Ammon's horn (tissue), 1 donor: ENCODE data around the gene COL4A5.
"Not testable (repeated sequence)": the region's sequence is repeated elsewhere in the genome, so short reads cannot be mapped to it uniquely, and the experiment has no call there.

Experiments used
- DNase-seq: peaks from one replicate; pipeline ENCODE4 v3.0.0-alpha.2; 2016; ENCODE audit warnings: low spot score

COL4A5 gene

GRCh38 chrX:108439426-108439942 is at the start of gene COL4A5:
Gene COL4A5 (plus strand): TSS chrX:108439838. CDS start chrX:108440126, 288 bp downstream.
- DNase-seq, result peak; percentile 23

DNA sequence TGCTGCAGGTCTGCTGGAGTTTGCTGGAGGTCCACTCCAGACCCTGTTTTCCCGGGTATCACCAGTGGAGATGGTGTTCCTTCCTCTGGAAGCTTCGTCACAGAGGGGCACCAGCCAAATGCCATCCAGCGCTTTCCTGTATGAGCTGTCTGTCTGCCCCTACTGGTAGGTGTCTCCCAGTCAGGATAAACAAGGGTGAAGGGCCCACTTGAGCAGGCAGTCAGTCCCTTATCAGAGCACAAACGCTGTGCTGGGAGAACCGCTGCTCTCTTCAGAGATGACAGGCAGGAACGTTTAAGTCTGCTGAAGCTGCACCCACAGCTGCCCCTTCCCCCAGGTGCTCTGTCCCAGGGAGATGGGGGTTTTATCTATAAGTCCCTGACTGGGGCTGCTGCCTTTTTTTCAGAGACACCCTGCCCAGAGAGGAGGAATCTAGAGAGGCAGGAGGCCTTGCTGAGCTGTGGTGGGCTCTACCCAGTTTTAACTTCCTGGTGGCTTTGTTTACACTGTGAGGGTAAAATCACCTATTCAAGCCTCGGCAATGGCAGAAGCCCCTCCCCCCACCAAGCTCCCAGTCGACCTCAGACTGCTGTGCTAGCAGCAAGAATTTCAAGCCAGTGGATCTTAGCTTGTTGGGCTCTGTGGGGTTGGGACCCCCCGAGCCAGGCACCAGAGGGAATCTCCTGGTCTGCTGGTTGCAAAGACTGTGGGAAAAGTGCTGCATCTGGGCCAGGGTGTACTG is 48.5 kb upstream of the COL4A5 start:
- not testable (repeated sequence) for DNase-seq

DNA sequence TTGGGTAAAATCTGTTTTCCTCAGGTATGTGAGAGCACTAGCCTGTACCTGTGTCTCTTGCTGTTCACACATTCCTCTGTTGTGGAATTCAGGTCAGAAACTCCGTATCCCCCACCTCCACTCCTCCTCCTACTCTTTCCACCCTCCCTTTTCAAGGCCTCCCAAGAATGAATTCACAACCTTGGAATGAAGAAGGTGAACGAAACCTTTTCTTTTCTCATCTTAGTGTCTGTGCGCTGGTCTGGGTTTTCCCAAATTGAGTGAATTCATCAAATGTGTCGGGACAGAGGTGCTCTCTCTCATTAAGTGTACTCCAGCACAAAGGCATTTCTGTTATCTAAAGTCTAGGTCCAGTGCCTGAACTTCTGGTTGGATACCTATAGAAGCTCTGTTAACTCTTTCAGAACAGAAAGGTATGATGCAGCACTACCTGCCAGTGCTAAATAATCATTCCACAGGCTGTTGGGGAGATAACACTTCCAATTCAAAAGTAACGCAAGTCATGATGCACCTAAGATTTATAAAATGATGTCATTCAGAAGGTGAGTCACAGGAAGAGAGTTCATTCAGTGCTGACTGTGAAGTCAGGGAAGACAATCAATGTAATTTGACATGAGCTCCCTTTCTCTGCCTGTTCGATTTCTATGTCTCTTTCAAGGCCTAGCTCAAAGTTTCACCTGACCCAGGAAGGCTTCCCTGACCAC is 43.3 kb upstream of the COL4A5 start:
- DNase-seq, result no peak

- DNase-seq, result no peak
These were observed 42.7 kb upstream of the COL4A5 start for GRCh38 chrX:108396986-108397385.

GRCh38 chrX:108397627-108398391 is 41.8 kb upstream of the COL4A5 start:
- DNase-seq, result no peak

- DNase-seq, result no peak
These were observed 40.0 kb upstream of the COL4A5 start for GRCh38 chrX:108399418-108400165.

DNA sequence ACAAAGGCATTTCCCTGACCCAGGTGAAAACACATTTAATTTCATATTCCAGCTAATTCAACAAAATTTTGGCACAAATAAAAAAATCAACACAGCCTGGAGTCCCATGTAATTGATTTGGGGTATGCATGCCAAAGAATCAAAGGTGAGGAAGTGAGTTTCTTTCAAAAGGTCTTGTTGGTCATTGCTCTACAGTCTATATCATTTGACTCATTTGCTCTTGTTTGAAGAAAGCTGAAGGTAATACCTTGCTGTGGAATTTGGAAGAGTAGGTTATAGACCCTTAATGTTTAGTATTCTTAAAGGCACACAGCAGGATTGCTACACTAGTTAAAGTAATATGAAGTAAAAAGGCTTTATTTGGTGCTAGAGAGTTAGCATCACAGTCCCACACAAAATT is 26.9 kb upstream of the COL4A5 start:
- no peak for DNase-seq

GRCh38 chrX:108415146-108415545 is 24.5 kb upstream of the COL4A5 start:
- no peak for DNase-seq

DNA sequence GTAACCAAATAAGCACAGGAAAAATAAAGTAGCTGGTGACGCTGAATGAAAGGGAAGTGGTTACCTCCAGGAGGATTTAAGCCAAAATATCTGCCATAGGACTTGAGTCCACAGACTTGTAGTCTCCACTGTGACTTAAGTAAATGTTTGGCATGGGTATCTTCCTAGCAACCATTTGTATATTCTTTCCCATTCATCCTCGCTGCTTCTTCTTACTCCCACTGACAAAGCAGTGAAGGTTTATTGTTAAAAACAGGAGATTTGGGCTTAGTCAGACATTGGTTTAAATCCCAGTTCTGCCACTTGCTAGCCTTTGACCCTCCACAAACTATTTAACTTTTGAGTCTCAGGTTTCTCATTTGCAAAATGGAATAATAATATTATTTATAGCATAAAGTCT is 23.7 kb upstream of the COL4A5 start:
- DNase-seq, result no peak

- no peak for DNase-seq
These were observed 22.4 kb upstream of the COL4A5 start for GRCh38 chrX:108417257-108417656.

- DNase-seq, result no peak
These were observed 20.2 kb upstream of the COL4A5 start for GRCh38 chrX:108419401-108419800.

DNA sequence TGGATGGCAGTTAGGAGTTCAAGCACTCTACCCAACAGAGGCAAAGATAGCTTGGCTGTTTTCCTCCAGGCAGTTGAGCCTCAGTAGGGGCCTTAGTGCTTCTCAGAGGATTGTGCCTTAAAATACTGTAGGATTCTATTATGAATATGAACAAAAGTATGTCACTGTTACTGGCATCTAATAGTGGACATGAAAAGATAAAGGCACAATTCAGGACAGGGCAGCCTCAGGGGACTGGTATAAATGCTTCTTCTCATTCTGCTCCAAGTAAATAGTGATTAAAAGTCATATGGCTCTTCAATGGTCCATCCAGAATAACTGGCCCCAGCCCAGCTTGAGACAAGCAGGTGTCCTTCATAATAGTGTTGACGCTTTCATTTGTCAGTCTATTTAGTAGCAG is 19.2 kb upstream of the COL4A5 start:
- no peak for DNase-seq

DNA sequence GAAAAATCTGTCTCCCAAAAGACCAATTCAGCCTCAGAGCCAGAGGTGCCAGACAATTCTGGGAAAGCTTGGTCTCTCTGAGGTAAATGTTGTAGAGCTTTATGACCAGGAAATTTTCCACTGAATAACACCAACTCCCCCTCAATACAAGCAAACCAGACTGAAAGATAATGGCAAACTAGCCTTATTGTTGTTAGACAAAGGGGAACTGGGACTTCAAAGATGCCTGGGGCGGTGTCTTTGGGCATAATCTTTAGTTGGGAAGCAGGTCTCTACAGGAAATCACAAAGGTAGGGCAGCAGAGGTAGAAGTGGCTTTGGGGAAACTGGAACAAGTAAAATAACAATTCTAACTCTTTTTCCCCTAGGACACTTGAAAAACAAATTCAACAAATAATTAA is 13.4 kb upstream of the COL4A5 start:
- DNase-seq, result no peak

GRCh38 chrX:108435261-108435660 is 4.4 kb upstream of the COL4A5 start:
- no peak for DNase-seq

- DNase-seq, result no peak
These were observed 2.1 kb upstream of the COL4A5 start for GRCh38 chrX:108437349-108438109.

DNA sequence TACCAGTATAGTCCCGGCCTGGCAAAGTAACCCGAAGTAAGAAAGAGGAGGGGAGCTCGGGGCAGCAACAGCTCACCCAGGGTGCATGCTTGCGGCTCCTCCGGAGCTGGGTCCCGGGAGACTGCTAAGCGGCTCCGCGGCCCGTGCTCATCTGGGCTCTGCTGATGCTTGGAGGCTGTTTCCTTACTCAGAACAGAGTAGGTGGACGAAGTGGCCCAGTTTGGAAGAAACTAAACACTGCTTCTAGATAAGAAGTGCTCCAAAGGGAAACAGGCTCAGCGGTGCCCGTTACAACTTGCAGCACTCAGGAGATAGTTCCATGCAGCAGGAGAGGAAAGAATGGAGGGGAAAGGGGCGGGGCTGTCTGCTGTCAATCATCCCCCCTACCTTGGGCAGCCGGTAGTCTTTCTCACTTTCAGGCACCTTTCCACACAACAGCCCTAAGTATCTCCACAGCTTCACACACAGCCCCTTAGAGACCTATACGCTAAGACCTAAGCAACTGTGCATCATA is 1.5 kb upstream of the COL4A5 start, which contains the start of gene COL4A6:
COL4A6 (minus strand) TSS at position 313 of the 514 bp plus-strand sequence; CDS start at position 87, 226 bp downstream.
- peak; percentile 1 for DNase-seq

DNA sequence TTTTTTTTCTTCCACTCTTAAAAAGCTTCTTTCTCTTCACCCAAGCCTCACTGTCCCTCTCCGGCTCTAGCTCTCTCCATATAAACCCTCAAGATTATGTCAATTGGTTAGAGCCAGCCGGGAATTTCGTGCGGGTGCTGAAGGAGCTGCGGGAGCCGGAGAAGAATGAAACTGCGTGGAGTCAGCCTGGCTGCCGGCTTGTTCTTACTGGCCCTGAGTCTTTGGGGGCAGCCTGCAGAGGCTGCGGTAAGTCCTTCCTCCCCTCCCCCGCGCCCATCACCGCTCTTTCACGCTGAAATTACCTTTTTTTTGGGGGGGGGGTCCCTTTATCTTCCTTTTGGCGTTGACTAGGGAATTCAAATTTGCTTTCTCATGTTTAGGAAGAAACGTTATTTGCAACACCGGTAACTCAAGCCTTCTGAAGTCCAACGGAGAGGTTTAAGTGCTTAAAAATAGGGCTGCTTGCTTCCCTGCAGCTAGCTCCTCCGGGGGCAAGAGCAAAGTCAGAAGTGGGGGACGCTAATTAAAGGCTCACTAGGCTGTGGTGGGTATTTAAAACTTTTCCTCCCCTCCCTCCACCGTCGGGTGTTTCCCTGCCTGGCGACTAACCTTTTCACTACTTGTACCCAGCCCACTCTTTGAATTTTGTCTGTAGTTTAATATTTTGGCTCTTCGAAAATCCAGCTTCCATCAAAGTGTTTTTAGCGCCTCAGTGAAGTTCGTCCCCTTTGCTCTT is 491 bp downstream of the COL4A5 start:
- DNase-seq, result peak; percentile 1

DNA sequence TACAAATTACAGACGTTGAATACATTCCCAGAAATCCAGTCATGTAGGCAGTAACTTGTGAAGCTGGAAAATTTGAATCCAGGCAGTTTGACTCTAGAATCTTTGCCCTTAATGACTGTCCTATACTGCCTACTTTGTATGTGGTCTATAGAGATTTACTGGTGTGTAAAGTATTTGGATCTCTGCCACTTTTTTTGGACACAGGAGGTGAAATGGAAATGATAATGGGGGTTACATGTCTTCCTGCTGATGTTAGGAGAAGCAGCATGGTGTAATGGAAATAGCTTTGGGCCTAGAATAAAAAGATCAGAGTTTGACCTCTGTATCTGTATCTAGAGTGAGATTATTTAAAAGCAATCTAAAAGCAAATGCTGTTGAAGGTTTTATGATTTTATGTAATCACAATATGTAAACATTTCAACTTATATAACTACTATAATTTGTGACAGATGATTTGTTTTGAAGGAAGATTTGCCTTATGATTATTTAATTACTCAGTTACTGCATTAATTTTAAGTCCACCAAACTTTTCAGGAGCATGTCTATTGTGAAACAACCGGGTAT is 3.3 kb downstream of the COL4A5 start:
- DNase-seq, result no peak

DNA sequence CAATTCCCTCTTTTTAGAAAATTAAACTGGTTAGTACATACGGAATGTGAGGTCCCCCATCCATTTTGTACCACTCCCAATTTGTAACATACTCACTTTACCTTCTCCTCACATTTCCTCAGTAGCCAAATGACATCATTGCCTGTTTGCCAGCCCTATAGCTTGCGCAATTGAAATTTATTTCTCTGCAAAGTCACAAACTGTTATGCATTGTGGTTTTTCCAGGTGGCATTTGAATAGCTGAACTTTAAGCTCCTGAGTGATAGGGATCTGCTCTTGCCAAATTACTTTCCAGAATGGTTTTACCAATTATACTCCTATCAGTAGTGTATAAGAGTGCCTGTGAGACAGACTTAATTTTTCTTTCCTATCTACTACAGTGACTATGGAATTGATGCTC is 7.7 kb downstream of the COL4A5 start:
- DNase-seq, result no peak

DNA sequence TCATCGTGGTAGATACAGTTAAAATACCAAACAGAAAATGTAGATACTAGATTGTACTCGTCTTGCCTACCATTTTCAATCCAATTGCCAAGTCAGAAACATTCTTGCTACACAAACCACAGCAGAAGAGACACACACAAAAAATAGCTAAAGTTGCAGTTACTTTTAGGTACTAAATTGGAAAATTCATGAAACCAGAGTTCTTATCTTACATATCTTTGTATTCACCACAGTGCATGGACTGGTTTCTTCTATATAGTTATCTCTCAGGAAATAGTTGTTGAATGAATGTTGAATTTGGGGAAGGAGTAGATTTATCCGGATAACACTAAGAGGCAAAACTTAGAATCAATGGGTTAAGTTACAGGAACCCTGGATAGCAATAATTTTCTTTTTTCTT is 14.2 kb downstream of the COL4A5 start:
- no peak for DNase-seq
